ENCODE measurements around the gene KIF21B. TPM values are rescaled to one million over a fixed set of nuclear protein-coding genes. Genes with fewer than 3 reads are reported as not detected.
A peak's percentile ranks its signal among the peaks of the same experiment; 100 is the strongest.

KIF21B gene
- total RNA-seq, 8 experiments from 2014 or later = 0.09 to 84.7 (median 45.0) TPM

DNA sequence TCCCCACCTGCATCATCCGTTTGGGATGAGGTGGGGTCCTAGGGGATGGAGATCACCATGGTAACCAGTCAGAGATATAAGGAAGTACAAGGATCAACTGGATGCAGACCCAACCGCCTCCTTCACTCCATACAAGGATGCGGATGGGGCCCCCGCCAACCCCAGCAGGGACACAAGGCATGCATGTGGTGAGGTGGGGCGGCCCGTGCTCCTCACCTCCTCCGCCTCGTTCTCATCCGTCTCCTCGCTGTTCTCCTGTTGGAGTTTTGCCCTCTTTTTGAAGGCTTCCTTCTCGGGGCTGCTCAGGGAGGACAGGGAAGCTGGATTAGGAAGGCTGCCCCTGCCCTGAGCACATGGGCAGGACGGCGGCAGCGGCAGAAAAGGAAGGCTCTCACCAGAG is 23.8 kb downstream of the KIF21B start:
- no peak overlapping the region for H3K27ac ChIP-seq
- in situ Hi-C loops (cut with MboI; ENCODE audit: low pct_unique_long_range_greater_than_20kb in 2 of 9, low sequenced_read_pairs in 9 of 9, unreplicated experiment in 9 of 9) = loop anchor here in 2 of 9 experiments (25.0 kb wide), 1 partner anchor 113 kb away; the partner anchor contains the start of gene CACNA1S (in 2 of the 2)
- no peaks in the 10 kb centered on the region for H3K4me1 ChIP-seq (replicated peaks in 1 of 2)
- no peak for ATAC-seq (replicated peaks in 6 of 8)
- H3K4me3 ChIP-seq = no peak overlapping the region
- WGBS, 10 experiments = 50 to 95% (median 87%) methylated on average over 1 to 14 of the region's 14 CpGs; no CpG with 5 or more reads in 4 of the 10 experiments

- 90 to 100% (median 99%) methylated on average over 1 to 12 of the region's 16 CpGs; no CpG with 5 or more reads in 4 of the 10 experiments for WGBS, 10 experiments
- H3K4me1 ChIP-seq (replicated peaks in 1 of 2) = no peaks in the 10 kb centered on the region
- no peak overlapping the region for H3K27ac ChIP-seq
- H3K4me3 ChIP-seq = no peak overlapping the region
- no peak for ATAC-seq (replicated peaks in 6 of 8)
- in situ Hi-C loops (cut with MboI; ENCODE audit: low pct_unique_long_range_greater_than_20kb in 2 of 9, low sequenced_read_pairs in 9 of 9, unreplicated experiment in 9 of 9) = loop anchor here in 2 of 9 experiments (25.0 kb wide), 1 partner anchor 114 kb away; the partner anchor contains the start of gene CACNA1S (in 2 of the 2)
These were observed 25.2 kb downstream of the KIF21B start for GRCh38 chr1:200998323-200998722.

- Histone ChIP-seq H3K27ac (no peak overlapping the region), H3K4me3 (no peak overlapping the region), H3K4me1 (replicated peaks in 1 of 2) (no peaks in the 10 kb centered on the region)
- ATAC-seq (replicated peaks in 6 of 8) = peak in 2 of 8 experiments; percentile 38 to 76
- WGBS, 10 experiments = 0 to 100% (median 64%) methylated on average over 1 to 4 of the region's 4 CpGs; no CpG with 5 or more reads in 1 of the 10 experiments
- in situ Hi-C loops (cut with MboI; ENCODE audit: low pct_unique_long_range_greater_than_20kb in 2 of 9, low sequenced_read_pairs in 9 of 9, unreplicated experiment in 9 of 9) = loop anchor here in 2 of 9 experiments (25.0 kb wide), 1 partner anchor 120 kb away; the partner anchor contains the start of gene CACNA1S (in 2 of the 2)
These were observed 31.0 kb downstream of the KIF21B start for GRCh38 chr1:200992382-200993048.

GRCh38 chr1:200991097-200991614 is 32.4 kb downstream of the KIF21B start:
- Histone ChIP-seq H3K4me1 (replicated peaks in 1 of 2) (no peaks in the 10 kb centered on the region), H3K27ac (no peak overlapping the region), H3K4me3 (no peak overlapping the region)
- peak in 3 of 8 experiments; percentile 42 to 56 (median 51) for ATAC-seq (replicated peaks in 6 of 8)
- WGBS, 10 experiments = 6 to 97% (median 80%) methylated on average over 1 to 9 of the region's 10 CpGs; no CpG with 5 or more reads in 3 of the 10 experiments
- in situ Hi-C loops (cut with MboI; ENCODE audit: low pct_unique_long_range_greater_than_20kb in 2 of 9, low sequenced_read_pairs in 9 of 9, unreplicated experiment in 9 of 9) = loop anchor here in 2 of 9 experiments (25.0 kb wide), 1 partner anchor 121 kb away; the partner anchor contains the start of gene CACNA1S (in 2 of the 2)

GRCh38 chr1:200990114-200990513 is 33.4 kb downstream of the KIF21B start:
- no peak overlapping the region for H3K4me3 ChIP-seq
- no peak for ATAC-seq (replicated peaks in 6 of 8)
- in situ Hi-C loops (cut with MboI; ENCODE audit: low pct_unique_long_range_greater_than_20kb in 2 of 9, low sequenced_read_pairs in 9 of 9, unreplicated experiment in 9 of 9) = loop anchor here in 2 of 9 experiments (25.0 kb wide), 1 partner anchor 122 kb away; the partner anchor contains the start of gene CACNA1S (in 2 of the 2)
- WGBS, 10 experiments = 90 to 100% (median 96%) methylated on average over 1 to 8 of the region's 9 CpGs; no CpG with 5 or more reads in 6 of the 10 experiments
- no peaks in the 10 kb centered on the region for H3K4me1 ChIP-seq (replicated peaks in 1 of 2)
- H3K27ac ChIP-seq = no peak overlapping the region

GRCh38 chr1:200989337-200989736 is 34.2 kb downstream of the KIF21B start:
- WGBS, 10 experiments = 90 to 100% (median 100%) methylated on average over 1 to 2 of the region's 4 CpGs; no CpG with 5 or more reads in 6 of the 10 experiments
- Histone ChIP-seq H3K4me1 (replicated peaks in 1 of 2) (no peaks in the 10 kb centered on the region), H3K27ac (no peak overlapping the region), H3K4me3 (no peak overlapping the region)
- ATAC-seq (replicated peaks in 6 of 8) = no peak
- in situ Hi-C loops (cut with MboI; ENCODE audit: low pct_unique_long_range_greater_than_20kb in 2 of 9, low sequenced_read_pairs in 9 of 9, unreplicated experiment in 9 of 9) = loop anchor here in 2 of 9 experiments (25.0 kb wide), 1 partner anchor 123 kb away; the partner anchor contains the start of gene CACNA1S (in 2 of the 2)

- ATAC-seq (replicated peaks in 6 of 8) = no peak
- Histone ChIP-seq H3K4me1 (replicated peaks in 1 of 2) (no peaks in the 10 kb centered on the region), H3K4me3 (no peak overlapping the region), H3K27ac (no peak overlapping the region)
- 40 to 91% (median 79%) methylated on average over 1 to 8 of the region's 9 CpGs; no CpG with 5 or more reads in 6 of the 10 experiments for WGBS, 10 experiments
- in situ Hi-C loops (cut with MboI; ENCODE audit: low pct_unique_long_range_greater_than_20kb in 2 of 9, low sequenced_read_pairs in 9 of 9, unreplicated experiment in 9 of 9) = loop anchor here in 2 of 9 experiments (25.0 kb wide), 1 partner anchor 124 kb away; the partner anchor contains the start of gene CACNA1S (in 2 of the 2)
These were observed 34.8 kb downstream of the KIF21B start for GRCh38 chr1:200988693-200989092.

GRCh38 chr1:200985481-200985880 is 38.0 kb downstream of the KIF21B start:
- Histone ChIP-seq H3K27ac (no peak overlapping the region), H3K4me3 (no peak overlapping the region), H3K4me1 (replicated peaks in 1 of 2) (no peaks in the 10 kb centered on the region)
- no peak for ATAC-seq (replicated peaks in 6 of 8)
- in situ Hi-C loops (cut with MboI; ENCODE audit: low pct_unique_long_range_greater_than_20kb in 2 of 9, low sequenced_read_pairs in 9 of 9, unreplicated experiment in 9 of 9) = loop anchor here in 2 of 9 experiments (25.0 kb wide), 1 partner anchor 127 kb away; the partner anchor contains the start of gene CACNA1S (in 2 of the 2)
- WGBS, 10 experiments = no CpG with 5 or more reads among the region's 1 CpG

DNA sequence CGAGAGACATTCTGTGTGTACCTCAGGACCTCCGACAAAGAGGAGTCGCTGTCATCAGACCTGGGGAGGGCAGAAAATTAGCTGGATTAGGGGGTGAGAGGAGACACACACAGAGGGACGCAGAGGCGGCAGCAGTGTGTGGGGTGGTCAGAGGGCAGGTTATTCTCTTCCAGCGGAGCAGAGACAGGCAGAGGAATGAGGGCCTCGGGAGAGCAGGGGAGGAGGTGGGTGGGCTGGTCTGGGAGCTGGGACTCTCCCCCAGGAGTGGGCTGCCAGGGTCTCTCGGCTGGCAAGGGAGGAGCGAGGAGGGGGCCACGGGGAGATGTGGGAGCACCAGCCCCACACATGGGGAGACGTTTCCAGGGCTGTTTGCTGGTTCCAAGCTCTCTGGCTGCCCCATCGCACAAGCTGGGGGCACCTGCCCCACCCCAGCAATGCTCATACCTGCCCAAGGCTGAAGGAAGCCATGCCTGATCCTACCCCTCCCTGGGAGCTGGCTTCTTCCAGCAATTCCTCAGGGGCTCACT is 40.4 kb downstream of the KIF21B start:
- Histone ChIP-seq H3K4me3 (no peak overlapping the region), H3K27ac (no peak overlapping the region), H3K4me1 (replicated peaks in 1 of 2) (no peaks in the 10 kb centered on the region)
- WGBS, 10 experiments = 72 to 88% (median 80%) methylated on average over 1 to 3 of the region's 12 CpGs; no CpG with 5 or more reads in 7 of the 10 experiments
- in situ Hi-C loops (cut with MboI; ENCODE audit: low pct_unique_long_range_greater_than_20kb in 2 of 9, low sequenced_read_pairs in 9 of 9, unreplicated experiment in 9 of 9) = loop anchor here in 2 of 9 experiments (25.0 kb wide), 1 partner anchor 129 kb away; the partner anchor contains the start of gene CACNA1S (in 2 of the 2)
- ATAC-seq (replicated peaks in 6 of 8) = peak in 1 of 8 experiments; percentile 3

- no peak overlapping the region for H3K27ac ChIP-seq
- H3K4me1 ChIP-seq (replicated peaks in 1 of 2) = no peaks in the 10 kb centered on the region
- no peak overlapping the region for H3K4me3 ChIP-seq
- in situ Hi-C loops (cut with MboI; ENCODE audit: low pct_unique_long_range_greater_than_20kb in 2 of 9, low sequenced_read_pairs in 9 of 9, unreplicated experiment in 9 of 9) = loop anchor here in 2 of 9 experiments (25.0 kb wide), 1 partner anchor 130 kb away; the partner anchor contains the start of gene CACNA1S (in 2 of the 2)
- peak in 1 of 8 experiments; percentile 40 for ATAC-seq (replicated peaks in 6 of 8)
- 0 to 100% (median 96%) methylated on average over 1 to 10 of the region's 19 CpGs; no CpG with 5 or more reads in 5 of the 10 experiments for WGBS, 10 experiments
These were observed 41.2 kb downstream of the KIF21B start for GRCh38 chr1:200982071-200982945.

- no peak overlapping the region for H3K27ac ChIP-seq
- in situ Hi-C loops (cut with MboI; ENCODE audit: low pct_unique_long_range_greater_than_20kb in 2 of 9, low sequenced_read_pairs in 9 of 9, unreplicated experiment in 9 of 9) = loop anchor here in 2 of 9 experiments (25.0 kb wide), 1 partner anchor 131 kb away; the partner anchor contains the start of gene CACNA1S (in 2 of the 2)
- 0 to 100% (median 50%) methylated on average over 1 of the region's 4 CpGs; no CpG with 5 or more reads in 6 of the 10 experiments for WGBS, 10 experiments
These were observed 42.2 kb downstream of the KIF21B start for GRCh38 chr1:200981278-200981677.

GRCh38 chr1:200980873-200981272 is 42.6 kb downstream of the KIF21B start:
- Histone ChIP-seq H3K4me1 (replicated peaks in 1 of 2) (no peaks in the 10 kb centered on the region), H3K27ac (no peak overlapping the region), H3K4me3 (no peak overlapping the region)
- in situ Hi-C loops (cut with MboI; ENCODE audit: low pct_unique_long_range_greater_than_20kb in 2 of 9, low sequenced_read_pairs in 9 of 9, unreplicated experiment in 9 of 9) = loop anchor here in 2 of 9 experiments (25.0 kb wide), 1 partner anchor 131 kb away; the partner anchor contains the start of gene CACNA1S (in 2 of the 2)
- ATAC-seq (replicated peaks in 6 of 8) = no peak
- WGBS, 10 experiments = 80 to 100% (median 94%) methylated on average over 1 to 10 of the region's 10 CpGs; no CpG with 5 or more reads in 5 of the 10 experiments

More at GRCh38 chr1:200981278-200981677, 42.2 kb downstream of the KIF21B start:
- no peaks in the 10 kb centered on the region for H3K4me1 ChIP-seq (replicated peaks in 1 of 2)
- H3K4me3 ChIP-seq = no peak overlapping the region
- ATAC-seq (replicated peaks in 6 of 8) = no peak

Data from motor neuron (in vitro differentiated cells).